Colonic mucosa (tissue), 4 donors: Measurements from ENCODE around the gene ITGB8. TPM values are rescaled to one million over a fixed set of nuclear protein-coding genes. Genes with fewer than 3 reads are reported as not detected.

Experiments used
- DNase-seq: peaks from one replicate; pipeline ENCODE4 v3.0.0-alpha.2; 2020
- H3K27ac ChIP-seq: fragments of 200-600 bp; one replicate; pipeline ENCODE4 v1.8.0; 2021
- H3K27me3 ChIP-seq: fragments of 200-600 bp; one replicate; pipeline ENCODE4 v1.8.0; 2021
- H3K36me3 ChIP-seq: fragments of 200-600 bp; one replicate; pipeline ENCODE4 v1.8.0; 2021
- H3K4me1 ChIP-seq: fragments of 200-600 bp; one replicate; pipeline ENCODE4 v1.8.0; 2021; ENCODE audit warnings: mild to moderate bottlenecking
- H3K4me3 ChIP-seq: fragments of 200-600 bp; one replicate; pipeline ENCODE4 v1.8.0; 2021
- H3K9ac ChIP-seq, 2 donors: one replicate each; pipeline ENCODE4 v1.7.0; 2013; ENCODE audit warnings: control low read depth in 2 of 2, low read depth in 2 of 2, low read length in 2 of 2
- H3K9me3 ChIP-seq: fragments of 200-600 bp; one replicate; pipeline ENCODE4 v1.8.0; 2021
- CTCF ChIP-seq: fragments of 200-600 bp; IDR thresholded peaks from one replicate; pipeline ENCODE4 v1.8.0; 2022; ENCODE audit warnings: antibody characterized with exemption, mild to moderate bottlenecking
- intact Hi-C: fragments of 100-400 bp; cut with DNase I; formaldehyde crosslinking; loops from one replicate; pipeline ENCODE4 v1.14.1; 2022
- total RNA-seq, 2 donors: library from RNA; stranded (reverse); fragmentation: NEBNext Ultra II Directional in 1 of 2; extraction: Animal tissue kit (Norgen Biotek cat#: 25700) in 1 of 2; gene quantifications; one replicate each; pipeline ENCODE4 v1.2.1, GENCODE V29; 2021
- donor health status: healthy.
- donor health status: DM: no; HTN: no; CAD: no.
- donor health status: DM: no; HTN: no; CAD: no.

The ITGB8 gene
- total RNA-seq, 2 donors from 2014 or later, result 7.3 to 8.1 TPM

- H3K36me3 ChIP-seq, result no peaks in the 10 kb centered on the region
- H3K9me3 ChIP-seq, result no peaks in the 10 kb centered on the region
- TF ChIP-seq CTCF, result no peak
- no peak overlapping the region for H3K27ac ChIP-seq
- H3K27me3 ChIP-seq, result no peaks in the 10 kb centered on the region
- DNase-seq, result no peak
- H3K4me1 ChIP-seq, result no peaks in the 10 kb centered on the region
- H3K4me3 ChIP-seq, result no peak overlapping the region
- H3K9ac ChIP-seq, result no peak overlapping the region
- intact Hi-C loops, result no loop called here
Observed at GRCh38 chr7:20441346-20441745, 110.6 kb downstream of the ITGB8 start.

- TF ChIP-seq CTCF, result no peak
- H3K27me3 ChIP-seq, result no peaks in the 10 kb centered on the region
- no peaks in the 10 kb centered on the region for H3K36me3 ChIP-seq
- no peak overlapping the region for H3K27ac ChIP-seq
- intact Hi-C loops, result no loop called here
- H3K4me3 ChIP-seq, result no peak overlapping the region
- DNase-seq, result no peak
- no peaks in the 10 kb centered on the region for H3K4me1 ChIP-seq
- no peaks in the 10 kb centered on the region for H3K9me3 ChIP-seq
- H3K9ac ChIP-seq, result no peak overlapping the region
Observed at GRCh38 chr7:20441991-20442441, 111.3 kb downstream of the ITGB8 start.

GRCh38 chr7:20442951-20443350 is 112.3 kb downstream of the ITGB8 start:
- H3K9ac ChIP-seq, result no peak overlapping the region
- no peak overlapping the region for H3K4me3 ChIP-seq
- no peak for TF ChIP-seq CTCF
- no peak for DNase-seq
- intact Hi-C loops, result no loop called here
- H3K4me1 ChIP-seq, result no peaks in the 10 kb centered on the region
- H3K27ac ChIP-seq, result no peak overlapping the region
- H3K9me3 ChIP-seq, result no peaks in the 10 kb centered on the region
- H3K36me3 ChIP-seq, result no peaks in the 10 kb centered on the region
- no peaks in the 10 kb centered on the region for H3K27me3 ChIP-seq

GRCh38 chr7:20444030-20444800 is 113.5 kb downstream of the ITGB8 start:
- no peaks in the 10 kb centered on the region for H3K27me3 ChIP-seq
- no peak overlapping the region for H3K9ac ChIP-seq
- H3K9me3 ChIP-seq, result no peaks in the 10 kb centered on the region
- H3K4me1 ChIP-seq, result no peaks in the 10 kb centered on the region
- DNase-seq, result no peak
- H3K4me3 ChIP-seq, result no peak overlapping the region
- TF ChIP-seq CTCF, result no peak
- no peak overlapping the region for H3K27ac ChIP-seq
- intact Hi-C loops, result no loop called here
- no peaks in the 10 kb centered on the region for H3K36me3 ChIP-seq

GRCh38 chr7:20447021-20447650 is 116.4 kb downstream of the ITGB8 start:
- no peak for TF ChIP-seq CTCF
- H3K27me3 ChIP-seq, result no peaks in the 10 kb centered on the region
- no peaks in the 10 kb centered on the region for H3K4me1 ChIP-seq
- no peak overlapping the region for H3K27ac ChIP-seq
- H3K9me3 ChIP-seq, result no peaks in the 10 kb centered on the region
- no peak overlapping the region for H3K9ac ChIP-seq
- intact Hi-C loops, result no loop called here
- no peak overlapping the region for H3K4me3 ChIP-seq
- H3K36me3 ChIP-seq, result no peaks in the 10 kb centered on the region
- DNase-seq, result no peak
